ENCODE results near the gene SFTA2. TPM values are rescaled to one million over a fixed set of nuclear protein-coding genes. Genes with fewer than 3 reads are reported as not detected.

The SFTA2 gene
- not detected in 2 replicates for total RNA-seq

GRCh38 chr6:30931969-30932645, at the start of gene SFTA2:
TSS of gene SFTA2 (minus strand) at chr6:30932170. CDS start at chr6:30932096, 74 bp downstream.

DNA sequence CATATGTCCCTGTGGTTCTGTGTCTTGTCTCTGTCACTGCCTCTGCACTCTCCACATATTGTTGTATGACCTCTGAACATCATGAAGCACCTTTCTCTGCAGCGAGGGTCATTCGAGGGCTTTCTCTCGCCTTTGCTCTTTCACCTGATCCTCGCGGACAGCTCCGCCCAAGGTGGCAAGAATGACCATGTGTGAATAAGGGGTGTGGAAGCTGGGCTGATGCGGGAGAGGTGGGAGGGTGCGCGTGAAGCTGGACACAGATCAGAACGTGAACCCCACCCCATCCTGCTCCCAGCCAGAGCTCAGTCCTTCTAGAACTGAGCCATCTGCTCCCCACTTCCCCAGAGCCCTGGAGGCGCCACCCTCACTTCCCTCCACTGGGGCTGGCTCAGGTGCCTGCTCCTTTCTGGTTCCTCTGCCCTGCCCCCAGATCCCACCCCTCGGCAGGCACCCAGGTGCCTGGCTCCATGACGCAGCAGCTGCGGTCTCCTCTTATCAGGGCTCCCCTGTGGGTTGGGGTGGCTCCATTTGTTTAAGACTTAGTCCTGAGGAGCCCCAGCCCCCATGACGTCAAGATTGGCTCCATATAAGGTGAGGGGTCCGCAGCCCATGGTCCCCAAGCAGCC, 8.5 kb upstream of the SFTA2 start, which contains the start of gene MUCL3:
MUCL3 (plus strand) TSS at position 613 of the 626 bp plus-strand sequence. CDS start 27 bp downstream, outside the sequence.

DNA sequence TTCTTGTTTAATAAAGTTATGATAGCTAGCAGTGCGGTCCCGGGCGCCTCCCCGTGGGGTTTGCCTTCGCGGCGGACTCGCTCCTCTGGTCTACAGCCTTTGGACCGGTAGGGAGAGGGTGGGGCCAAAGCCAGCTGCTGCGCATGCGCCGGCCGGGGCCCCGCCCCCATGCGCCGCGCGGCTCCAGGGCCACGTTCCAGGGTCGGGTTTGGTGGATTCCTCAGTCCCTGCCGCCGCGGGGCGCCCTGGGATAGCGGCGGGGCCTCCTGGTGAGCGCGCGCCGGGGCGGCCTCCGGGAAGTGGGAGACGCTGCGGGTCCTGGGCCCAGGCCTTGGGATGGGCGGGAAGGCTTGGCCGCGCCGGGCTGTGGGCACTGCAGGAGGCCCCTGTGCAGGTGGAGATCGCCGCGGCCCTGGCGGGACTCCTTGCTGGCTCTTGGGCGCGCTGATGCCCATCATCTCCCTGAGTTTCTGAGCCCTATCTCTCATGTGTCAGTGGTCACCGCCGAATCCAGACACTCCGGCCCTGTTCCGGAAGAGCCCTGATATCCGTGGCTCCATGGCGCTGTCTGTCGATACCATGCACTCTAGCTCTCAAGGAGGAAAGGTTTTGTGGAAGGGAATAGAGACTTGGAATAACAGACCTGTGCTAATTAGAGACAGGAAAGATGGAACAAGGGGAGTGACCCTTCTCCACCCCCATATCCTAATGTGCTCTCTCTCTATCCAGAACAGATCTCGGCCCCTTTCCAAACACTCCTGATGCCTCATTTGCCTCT, 17.7 kb downstream of the SFTA2 start, which contains the start of gene VARS2:
VARS2 (plus strand) TSS at position 163 of the 778 bp plus-strand sequence; CDS start at position 762, 599 bp downstream.

GRCh38 chr6:30907758-30908591, 24.0 kb downstream of the SFTA2 start, which contains the start of gene GTF2H4:
TSS of gene GTF2H4 (plus strand) at chr6:30908207.

DNA sequence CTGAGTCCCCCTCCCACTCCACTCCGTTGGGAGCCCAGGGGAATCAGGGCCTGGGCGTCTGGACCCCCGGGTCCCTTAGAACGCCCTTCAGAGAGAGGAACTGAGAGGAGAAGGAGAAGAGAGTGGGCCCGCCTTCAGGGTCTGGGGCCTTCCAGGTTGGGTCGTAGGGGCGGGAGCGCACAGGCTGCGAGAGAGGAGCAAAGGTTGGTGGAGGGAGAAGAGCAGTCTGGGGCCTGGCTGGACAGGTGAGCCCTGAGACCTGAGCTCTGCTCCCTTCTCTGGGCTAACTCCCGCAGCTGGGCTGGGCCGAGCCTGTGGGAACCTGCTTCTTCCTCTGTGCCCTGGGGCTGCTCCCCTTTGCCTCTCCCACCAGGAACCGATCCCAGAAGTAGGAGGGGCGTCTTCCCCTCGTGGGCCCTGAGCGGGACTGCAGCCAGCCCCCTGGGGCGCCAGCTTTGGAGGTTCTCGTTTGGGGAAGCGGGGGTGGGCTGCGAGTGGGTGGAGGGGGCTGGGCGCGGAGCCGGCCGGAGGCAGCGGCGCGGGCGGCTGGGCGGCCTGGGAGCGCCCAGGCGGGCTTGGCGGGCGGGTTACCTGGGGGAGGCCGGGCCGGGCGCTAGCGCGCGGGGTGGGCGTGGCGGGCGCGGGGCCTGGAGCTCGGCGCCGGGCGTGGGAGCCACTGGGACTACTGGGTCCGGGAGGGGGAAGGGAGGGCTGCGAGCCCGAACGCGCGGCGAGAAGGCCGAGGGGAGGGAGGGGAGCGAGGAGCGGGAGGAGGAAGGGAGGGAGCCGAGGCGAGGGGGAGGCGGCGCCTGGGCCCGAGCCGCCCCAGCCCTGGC, 48.1 kb downstream of the SFTA2 start, which contains the start of gene DDR1:
DDR1 (plus strand) TSS at position 835 of the 836 bp plus-strand sequence. CDS start 4,211 bp downstream, outside the sequence.

Other genes with a start within 250 kb of the SFTA2 start
- gene PPP1R18, start 245.5 kb downstream of the SFTA2 start, total RNA-seq: 55.1 and 74.0 TPM in 2 replicates
- 2.6 and 3.3 TPM in 2 replicates for gene NRM, start 241.2 kb downstream of the SFTA2 start, total RNA-seq
- gene MDC1, start 214.9 kb downstream of the SFTA2 start, total RNA-seq: 10.8 and 12.7 TPM in 2 replicates
- gene TUBB, start 211.8 kb downstream of the SFTA2 start, total RNA-seq: 611 and 617 TPM in 2 replicates
- 102 and 110 TPM in 2 replicates for gene FLOT1, start 189.5 kb downstream of the SFTA2 start, total RNA-seq
- 49.8 and 105 TPM in 2 replicates for gene IER3, start 187.6 kb downstream of the SFTA2 start, total RNA-seq
- 48.4 and 81.1 TPM in 2 replicates for gene DDR1, start 47.7 kb downstream of the SFTA2 start, total RNA-seq
- gene GTF2H4, start 24.0 kb downstream of the SFTA2 start, total RNA-seq: 14.7 and 17.1 TPM in 2 replicates
- 14.9 and 17.8 TPM in 2 replicates for gene VARS2, start 17.9 kb downstream of the SFTA2 start, total RNA-seq
- not detected in 2 replicates for gene MUCL3, start 8.8 kb upstream of the SFTA2 start, total RNA-seq
- not detected in 2 replicates for gene MUC21, start 51.5 kb upstream of the SFTA2 start, total RNA-seq
- not detected in 2 replicates for gene MUC22, start 78.3 kb upstream of the SFTA2 start, total RNA-seq
- gene C6orf15, start 180.4 kb upstream of the SFTA2 start, total RNA-seq: not detected in 2 replicates
- 2.0 and 3.6 TPM in 2 replicates for gene PSORS1C1, start 182.6 kb upstream of the SFTA2 start, total RNA-seq
- gene CDSN, start 188.3 kb upstream of the SFTA2 start, total RNA-seq: not detected in 2 replicates
- gene PSORS1C2, start 206.9 kb upstream of the SFTA2 start, total RNA-seq: not detected in 2 replicates
- 13.7 and 14.9 TPM in 2 replicates for gene CCHCR1, start 225.6 kb upstream of the SFTA2 start, total RNA-seq
- gene TCF19, start 226.4 kb upstream of the SFTA2 start, total RNA-seq: 5.4 and 7.9 TPM in 2 replicates
- 0.66 and 1.3 TPM in 2 replicates for gene POU5F1, start 238.5 kb upstream of the SFTA2 start, total RNA-seq

Data from smooth muscle cell of the pulmonary artery (primary cell).